WTC11 (cell line): ENCODE measurements around the gene CUL4A. TPM values are rescaled to one million over a fixed set of nuclear protein-coding genes. Genes with fewer than 3 reads are reported as not detected.

ENCODE experiments used
- ATAC-seq: fragments of 200-7000 bp; cut with Tn5 transposase; 2 replicates; pipeline ENCODE4 v1.10.0; 2021; ENCODE audit warnings: mild to moderate bottlenecking, moderate library complexity
- CTCF ChIA-PET: fragments of 300-600 bp; sonication (Branson Sonifier 250); formaldehyde crosslinking; loops from one replicate; lab custom pipeline; 2021; ENCODE audit warnings: antibody characterized with exemption; lab: Charles Lee
- POLR2A ChIA-PET: fragments of 350-600 bp; sonication (Branson Sonifier 250); formaldehyde crosslinking; loops from one replicate; lab custom pipeline; 2021; ENCODE audit warnings: antibody characterized with exemption; lab: Charles Lee
- DNase-seq: peaks from one replicate; pipeline ENCODE4 v3.0.0; 2021; ENCODE audit warnings: low spot score
- H3K27ac Mint-ChIP-seq: 2 replicates; pipeline ENCODE4 v1.8.0; 2021; ENCODE audit warnings: mixed read lengths
- H3K27me3 Mint-ChIP-seq: 2 replicates; pipeline ENCODE4 v1.8.0; 2021; ENCODE audit warnings: low read depth, mild to moderate bottlenecking, moderate library complexity, mixed read lengths
- H3K36me3 Mint-ChIP-seq: 2 replicates; pipeline ENCODE4 v1.8.0; 2021; ENCODE audit warnings: mixed read lengths
- H3K4me1 Mint-ChIP-seq: 2 replicates; pipeline ENCODE4 v1.8.0; 2022; ENCODE audit warnings: mixed read lengths
- H3K4me3 Mint-ChIP-seq: 2 replicates; pipeline ENCODE4 v1.8.0; 2021; ENCODE audit warnings: mild to moderate bottlenecking, moderate library complexity, mixed read lengths
- H3K9me3 Mint-ChIP-seq: 2 replicates; pipeline ENCODE4 v1.8.0; 2021; ENCODE audit warnings: mixed read lengths
- CTCF ChIP-seq: fragments of 200-600 bp; IDR thresholded peaks from 2 replicates; pipeline ENCODE4 v1.8.0; 2022; ENCODE audit warnings: antibody characterized with exemption
- E2F5 ChIP-seq: sonication (generic); formaldehyde crosslinking; IDR thresholded peaks from 2 replicates; pipeline ENCODE4 v1.8.1; 2022; ENCODE audit warnings: mild to moderate bottlenecking, moderate library complexity, missing genetic modification reagents
- ERG ChIP-seq: fragments of 250-450 bp; sonication (Bioruptor Pico); IDR thresholded peaks from 2 replicates; pipeline ENCODE4 v1.8.0; 2021; ENCODE audit warnings: mild to moderate bottlenecking
- ETV6 ChIP-seq: sonication (generic); formaldehyde crosslinking; IDR thresholded peaks from 2 replicates; pipeline ENCODE4 v1.8.1; 2022; ENCODE audit warnings: mild to moderate bottlenecking, missing genetic modification reagents
- GRHL2 ChIP-seq: fragments of 250-450 bp; sonication (Bioruptor Pico); IDR thresholded peaks from 2 replicates; pipeline ENCODE4 v1.8.0; 2022; ENCODE audit warnings: mild to moderate bottlenecking, moderate library complexity; ENCODE audit not compliant: insufficient replicate concordance, severe bottlenecking
- HMGA2 ChIP-seq: fragments of 250-450 bp; sonication (Bioruptor Pico); IDR thresholded peaks from 2 replicates; pipeline ENCODE4 v1.4.0; 2021; ENCODE audit warnings: mild to moderate bottlenecking, moderate library complexity
- KAT7 ChIP-seq: sonication (generic); formaldehyde crosslinking; IDR thresholded peaks from 2 replicates; pipeline ENCODE4 v1.8.1; 2023; ENCODE audit warnings: missing genetic modification reagents, mild to moderate bottlenecking, borderline replicate concordance
- NR1H2 ChIP-seq: sonication (generic); formaldehyde crosslinking; IDR thresholded peaks from 2 replicates; pipeline ENCODE4 v1.9.0; 2021; ENCODE audit warnings: mild to moderate bottlenecking, moderate library complexity, missing genetic modification reagents
- STAT6 ChIP-seq: sonication (generic); formaldehyde crosslinking; conservative IDR thresholded peaks from 2 replicates; pipeline ENCODE4 v1.8.1; 2023; ENCODE audit warnings: mild to moderate bottlenecking, low read depth, missing genetic modification reagents, moderate library complexity
- TEAD4 ChIP-seq: sonication (generic); formaldehyde crosslinking; IDR thresholded peaks from 2 replicates; pipeline ENCODE4 v1.8.0; 2022; ENCODE audit warnings: mild to moderate bottlenecking, missing genetic modification reagents
- USF2 ChIP-seq: sonication (generic); formaldehyde crosslinking; IDR thresholded peaks from 2 replicates; pipeline ENCODE4 v1.8.1; 2023; ENCODE audit warnings: mild to moderate bottlenecking, missing genetic modification reagents, moderate library complexity
- ZBTB43 ChIP-seq: sonication (generic); formaldehyde crosslinking; IDR thresholded peaks from 2 replicates; pipeline ENCODE4 v1.8.1; 2023; ENCODE audit warnings: mild to moderate bottlenecking, missing genetic modification reagents
- ZNF138 ChIP-seq: sonication (generic); formaldehyde crosslinking; conservative IDR thresholded peaks from 2 replicates; pipeline ENCODE4 v1.8.1; 2022; ENCODE audit warnings: mild to moderate bottlenecking, moderate library complexity, missing genetic modification reagents
- ZNF512 ChIP-seq: sonication (generic); formaldehyde crosslinking; IDR thresholded peaks from 2 replicates; pipeline ENCODE4 v1.8.1; 2022; ENCODE audit warnings: missing genetic modification reagents, borderline replicate concordance
- ZSCAN18 ChIP-seq: fragments of 250-450 bp; sonication (Bioruptor Pico); IDR thresholded peaks from 2 replicates; pipeline ENCODE4 v2.1.2; 2022; ENCODE audit warnings: mild to moderate bottlenecking, moderate library complexity
- total RNA-seq: library from RNA; stranded (reverse); gene quantifications from 3 replicates; pipeline ENCODE4 v1.2.3, GENCODE V29; 2021

CUL4A gene
- total RNA-seq, 1 experiment from 2014 or later = 99.9 TPM

- no peak overlapping the region for H3K27ac Mint-ChIP-seq
- ChIA-PET CTCF (no interaction called here), POLR2A (no interaction called here)
- no peak for DNase-seq
- TF ChIP-seq E2F5 (CRISPR knock-in tag) (no peak), ZSCAN18 (CRISPR knock-in tag) (no peak), ETV6 (CRISPR knock-in tag) (no peak), GRHL2 (CRISPR knock-in tag) (no peak), HMGA2 (CRISPR knock-in tag) (no peak), STAT6 (no peak), ERG (no peak), KAT7 (CRISPR knock-in tag) (no peak)
- TF ChIP-seq, all 79 proteins: peak for 0
- no peaks in the 10 kb centered on the region for H3K9me3 Mint-ChIP-seq
- peaks cover 11% of the 10 kb centered on the region for H3K4me1 Mint-ChIP-seq
- H3K27me3 Mint-ChIP-seq = no peaks in the 10 kb centered on the region; the same call in 1 of the 2 replicates
- no peak overlapping the region for H3K4me3 Mint-ChIP-seq
- peaks cover 10% of the 10 kb centered on the region for H3K36me3 Mint-ChIP-seq
- ATAC-seq = no peak
Measured at GRCh38 chr13:113164492-113164891, 44.9 kb upstream of the CUL4A start.

GRCh38 chr13:113166266-113166665 lies 43.1 kb upstream of the CUL4A start:
- TF ChIP-seq CTCF = no peak
- no peak for TF ChIP-seq NR1H2
- TF ChIP-seq ZNF138 (CRISPR knock-in tag) = no peak
- TF ChIP-seq TEAD4 (CRISPR knock-in tag) = no peak
- no peak for TF ChIP-seq ZNF512 (CRISPR knock-in tag)
- TF ChIP-seq ZBTB43 (CRISPR knock-in tag) = no peak
- no peak for TF ChIP-seq USF2 (CRISPR knock-in tag)
- Mint-ChIP-seq H3K9me3 (no peaks in the 10 kb centered on the region), H3K4me3 (no peak overlapping the region), H3K27ac (no peak overlapping the region), H3K4me1 (peaks cover 20% of the 10 kb centered on the region), H3K36me3 (peaks cover 18% of the 10 kb centered on the region), H3K27me3 (no peaks in the 10 kb centered on the region; the same call in 1 of the 2 replicates)
- ATAC-seq (no peak), DNase-seq (no peak)
- CTCF ChIA-PET = interaction anchor here (1.2 kb wide), 1 partner anchor 76 kb away, joined by 3 read pairs; no protein-coding TSS in a partner anchor
- POLR2A ChIA-PET = interaction anchor here (0.5 kb wide), 1 partner anchor 919 kb away, joined by 3 read pairs; no protein-coding TSS in a partner anchor
